Activated naive CD8-positive, alpha-beta T cell (primary cell): Measurements from ENCODE around the gene ARPP19.
A peak's percentile ranks its signal among the peaks of the same experiment; 100 is the strongest.
"Not testable (repeated sequence)": the region's sequence is repeated elsewhere in the genome, so short reads cannot be mapped to it uniquely, and the experiment has no call there.

Source experiments
- H3K27ac Mint-ChIP-seq: one replicate; pipeline ENCODE4 v1.8.0; 2021; ENCODE audit warnings: mixed read lengths
- H3K27me3 Mint-ChIP-seq: one replicate; pipeline ENCODE4 v1.8.0; 2021; ENCODE audit warnings: mixed read lengths
- H3K36me3 Mint-ChIP-seq: one replicate; pipeline ENCODE4 v1.8.0; 2021; ENCODE audit warnings: mixed read lengths
- H3K4me1 Mint-ChIP-seq: one replicate; pipeline ENCODE4 v1.8.0; 2021; ENCODE audit warnings: low read depth, mixed read lengths
- H3K4me3 Mint-ChIP-seq: one replicate; pipeline ENCODE4 v1.8.0; 2021; ENCODE audit warnings: mild to moderate bottlenecking, mixed read lengths
- H3K9me3 Mint-ChIP-seq: one replicate; pipeline ENCODE4 v1.8.0; 2021; ENCODE audit warnings: low read depth, mixed read lengths

Gene ARPP19

DNA sequence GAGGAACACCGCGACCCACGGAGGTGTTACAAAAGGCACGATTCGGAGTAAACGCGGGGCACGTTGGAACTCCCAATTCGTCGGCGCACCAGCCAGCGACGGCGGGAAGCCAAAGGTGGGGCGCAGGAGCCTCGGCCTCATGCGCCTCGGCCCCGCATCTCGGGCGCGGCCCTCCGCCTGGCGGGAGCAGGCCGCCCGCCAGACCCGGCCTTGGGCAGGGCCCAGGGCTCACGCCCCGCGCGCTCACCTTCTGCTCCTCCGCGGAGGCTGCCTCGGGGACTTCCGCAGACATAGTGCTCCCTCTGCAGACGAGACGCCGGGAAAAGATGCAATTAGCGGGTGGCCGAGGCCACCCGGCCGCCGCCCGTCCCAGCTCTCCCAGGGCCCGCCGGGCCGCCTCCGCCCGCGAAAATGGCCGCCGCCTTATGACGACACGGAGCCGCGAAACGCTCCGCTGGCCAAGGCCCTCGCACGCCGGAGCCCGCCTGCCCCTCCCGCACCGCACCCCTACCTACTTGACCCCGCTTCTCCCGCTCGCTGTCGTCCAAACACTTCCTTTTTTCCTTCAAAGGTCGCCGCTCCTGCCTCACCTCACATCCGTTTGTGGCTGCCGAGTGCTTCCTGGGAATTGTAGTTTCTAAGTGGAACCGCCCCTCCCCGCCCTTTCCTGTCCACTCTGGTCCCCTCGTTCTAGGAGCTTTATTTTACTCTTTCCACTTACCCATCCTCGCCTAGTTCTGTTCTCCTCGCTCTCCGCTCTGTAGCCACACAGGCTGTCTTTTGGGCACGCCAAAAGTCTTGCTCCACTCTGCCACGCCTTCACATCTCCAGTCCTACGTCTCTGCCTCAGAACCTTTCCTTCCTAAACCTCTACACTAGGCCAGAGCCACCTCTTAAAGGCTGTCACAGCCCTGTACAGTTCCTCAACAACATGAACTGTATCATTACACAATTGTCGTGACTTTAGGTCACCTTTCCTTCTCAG, at the start of gene ARPP19:
Gene ARPP19, minus strand, starts transcription at position 430 of the 985 bp plus-strand sequence. Its CDS starts 138 bp downstream, at position 292.
- H3K4me3 Mint-ChIP-seq, result peak within 1 kb of the TSS; percentile 98
- H3K27me3 Mint-ChIP-seq, result no peaks in the 10 kb centered on the region
- H3K27ac Mint-ChIP-seq, result peak within 1 kb of the TSS; percentile 99
- peaks cover 3% of the 10 kb centered on the region for H3K9me3 Mint-ChIP-seq
- peaks cover 36% of the 10 kb centered on the region for H3K4me1 Mint-ChIP-seq
- H3K36me3 Mint-ChIP-seq, result no peaks in the 10 kb centered on the region

GRCh38 chr15:52617026-52617425, 48.2 kb upstream of the ARPP19 start:
- no peaks in the 10 kb centered on the region for H3K9me3 Mint-ChIP-seq
- H3K4me1 Mint-ChIP-seq, result peaks cover 1% of the 10 kb centered on the region
- H3K27me3 Mint-ChIP-seq, result no peaks in the 10 kb centered on the region
- peaks cover 2% of the 10 kb centered on the region for H3K36me3 Mint-ChIP-seq
- H3K27ac Mint-ChIP-seq, result no peak overlapping the region
- no peak overlapping the region for H3K4me3 Mint-ChIP-seq

- no peaks in the 10 kb centered on the region for H3K9me3 Mint-ChIP-seq
- H3K4me3 Mint-ChIP-seq, result no peak overlapping the region
- peaks cover 5% of the 10 kb centered on the region for H3K36me3 Mint-ChIP-seq
- no peaks in the 10 kb centered on the region for H3K27me3 Mint-ChIP-seq
- H3K27ac Mint-ChIP-seq, result no peak overlapping the region
- H3K4me1 Mint-ChIP-seq, result no peaks in the 10 kb centered on the region
Measured at GRCh38 chr15:52615302-52615701, 46.5 kb upstream of the ARPP19 start.

DNA sequence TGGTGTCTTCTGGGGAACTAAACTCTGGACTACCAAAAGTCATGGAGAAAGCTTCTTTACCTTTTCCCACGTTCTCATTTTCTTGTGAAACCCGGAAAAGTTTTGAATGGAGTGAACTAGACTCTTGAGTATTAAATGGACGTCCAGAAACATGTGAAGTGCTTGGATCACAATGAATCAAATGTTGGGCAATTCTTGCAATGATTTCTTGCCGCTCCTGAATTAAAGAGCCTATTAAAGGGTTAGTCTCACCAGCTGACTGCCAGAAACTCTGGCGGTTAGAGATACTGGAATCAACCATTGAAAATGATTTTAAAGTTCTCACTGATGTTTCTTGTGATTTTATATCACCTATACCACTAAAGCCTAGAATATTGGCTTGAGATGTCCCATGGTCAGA, 40.8 kb upstream of the ARPP19 start:
- Mint-ChIP-seq H3K4me1 (no peaks in the 10 kb centered on the region), H3K4me3 (no peak overlapping the region), H3K27me3 (no peaks in the 10 kb centered on the region)

DNA sequence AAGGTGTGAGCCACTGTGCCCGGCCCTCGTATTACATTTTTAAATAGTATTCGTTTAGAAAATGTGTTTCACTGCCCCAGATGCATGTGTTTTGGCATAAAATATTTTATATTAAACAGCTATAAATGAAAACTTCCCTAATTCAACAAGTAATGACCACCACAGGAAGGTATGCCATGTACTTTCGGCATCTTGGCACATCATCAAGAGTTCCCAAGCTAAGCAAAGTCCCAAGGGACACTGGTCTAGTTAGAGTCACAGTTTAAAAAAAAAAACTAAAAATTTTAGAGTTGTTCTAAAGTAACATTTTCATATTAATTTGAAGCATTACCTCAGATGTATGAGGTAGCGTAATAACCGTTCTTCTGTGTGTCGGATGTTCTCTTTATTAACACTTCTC, 15.6 kb upstream of the ARPP19 start:
- Mint-ChIP-seq H3K4me3 (no peak overlapping the region), H3K36me3 (peaks cover 2% of the 10 kb centered on the region), H3K27ac (no peak overlapping the region), H3K27me3 (no peaks in the 10 kb centered on the region), H3K9me3 (no peaks in the 10 kb centered on the region), H3K4me1 (no peaks in the 10 kb centered on the region)

More for the DNA sequence above, 40.8 kb upstream of the ARPP19 start:
- H3K27ac Mint-ChIP-seq, result no peak overlapping the region
- no peaks in the 10 kb centered on the region for H3K9me3 Mint-ChIP-seq
- H3K36me3 Mint-ChIP-seq, result peaks cover 8% of the 10 kb centered on the region

DNA sequence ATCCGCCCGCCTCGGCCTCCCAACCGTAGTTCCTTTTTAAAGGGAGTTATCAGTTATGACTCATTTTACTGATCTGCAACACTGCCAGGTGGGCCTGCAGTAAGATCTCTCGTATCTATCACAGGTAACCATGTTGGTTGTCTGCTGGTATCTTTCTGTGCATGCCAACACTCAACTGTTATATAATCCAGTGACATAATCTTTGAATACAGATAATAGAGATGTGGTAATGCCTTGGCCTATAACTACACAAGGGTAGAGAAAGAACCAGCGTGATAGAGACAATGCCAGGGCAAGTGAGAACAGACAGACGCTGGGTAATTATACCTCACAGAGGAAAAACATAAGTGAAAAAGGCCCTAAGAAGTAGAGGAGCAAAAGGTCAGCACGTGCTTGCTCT, 11.0 kb upstream of the ARPP19 start:
- H3K9me3 Mint-ChIP-seq, result no peaks in the 10 kb centered on the region
- H3K4me3 Mint-ChIP-seq, result no peak overlapping the region
- no peak overlapping the region for H3K27ac Mint-ChIP-seq
- peaks cover 2% of the 10 kb centered on the region for H3K36me3 Mint-ChIP-seq
- H3K27me3 Mint-ChIP-seq, result no peaks in the 10 kb centered on the region
- no peaks in the 10 kb centered on the region for H3K4me1 Mint-ChIP-seq

- Mint-ChIP-seq H3K9me3 (peaks cover 4% of the 10 kb centered on the region), H3K27me3 (no peaks in the 10 kb centered on the region), H3K4me1 (no peaks in the 10 kb centered on the region), H3K4me3 (no peak overlapping the region), H3K27ac (no peak overlapping the region), H3K36me3 (no peaks in the 10 kb centered on the region)
Measured at GRCh38 chr15:52576692-52577091, 7.9 kb upstream of the ARPP19 start.

- not testable (repeated sequence) for H3K4me3 Mint-ChIP-seq, H3K27me3 Mint-ChIP-seq, H3K9me3 Mint-ChIP-seq, H3K36me3 Mint-ChIP-seq, H3K27ac Mint-ChIP-seq, H3K4me1 Mint-ChIP-seq
Measured at GRCh38 chr15:52575573-52575972, 6.7 kb upstream of the ARPP19 start.

DNA sequence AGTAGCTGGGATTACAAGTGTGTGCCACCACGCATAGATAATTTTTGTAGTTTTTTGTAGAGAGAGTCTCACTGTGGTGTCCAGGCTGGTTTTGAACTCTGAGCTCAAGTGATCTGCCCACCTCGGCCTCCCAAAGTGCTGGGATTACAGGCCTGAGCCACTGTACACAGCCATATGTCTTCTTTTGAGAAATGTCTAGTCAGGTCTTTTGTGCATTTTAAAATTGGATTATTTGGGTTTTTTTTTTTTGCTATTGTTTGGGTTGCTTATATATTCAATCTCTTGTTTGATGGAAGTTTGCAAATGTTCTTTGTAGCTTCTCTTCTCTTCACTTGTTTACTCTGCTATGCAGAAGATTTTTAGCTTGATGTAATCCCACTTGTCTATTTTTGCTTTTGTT, 6.2 kb upstream of the ARPP19 start:
- H3K9me3 Mint-ChIP-seq, result peaks cover 4% of the 10 kb centered on the region
- no peaks in the 10 kb centered on the region for H3K36me3 Mint-ChIP-seq
- H3K27me3 Mint-ChIP-seq, result no peaks in the 10 kb centered on the region
- H3K27ac Mint-ChIP-seq, result no peak overlapping the region
- H3K4me1 Mint-ChIP-seq, result no peaks in the 10 kb centered on the region
- H3K4me3 Mint-ChIP-seq, result no peak overlapping the region

- not testable (repeated sequence) for H3K4me1 Mint-ChIP-seq, H3K27ac Mint-ChIP-seq, H3K9me3 Mint-ChIP-seq, H3K36me3 Mint-ChIP-seq, H3K27me3 Mint-ChIP-seq, H3K4me3 Mint-ChIP-seq
Measured at GRCh38 chr15:52574623-52575022, 5.8 kb upstream of the ARPP19 start.

GRCh38 chr15:52567871-52568600, 794 bp downstream of the ARPP19 start:
- Mint-ChIP-seq H3K4me1 (peaks cover 41% of the 10 kb centered on the region), H3K36me3 (no peaks in the 10 kb centered on the region), H3K9me3 (no peaks in the 10 kb centered on the region), H3K27me3 (no peaks in the 10 kb centered on the region), H3K27ac (peak overlapping the region; percentile 99), H3K4me3 (peak overlapping the region; percentile 98)

DNA sequence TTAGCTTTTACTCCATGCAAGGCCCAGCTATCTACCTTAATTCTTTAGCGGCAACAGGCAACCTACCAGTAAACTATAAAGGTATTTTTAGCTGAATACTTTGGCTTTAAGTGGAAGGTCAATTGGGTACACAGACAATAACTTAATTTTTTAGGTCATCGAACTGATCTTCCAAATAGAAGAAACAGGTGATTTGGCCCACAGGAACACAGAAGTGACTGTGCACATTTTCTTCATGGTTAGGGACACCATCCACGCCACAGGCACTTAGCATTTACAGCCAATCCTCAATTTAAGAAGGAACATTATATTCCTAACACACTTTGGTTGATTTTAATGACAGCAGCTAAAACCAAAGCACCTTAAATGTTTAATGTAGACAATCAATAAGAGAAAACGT, 1.9 kb downstream of the ARPP19 start:
- peak overlapping the region; percentile 98 for H3K4me3 Mint-ChIP-seq
- H3K36me3 Mint-ChIP-seq, result no peaks in the 10 kb centered on the region
- no peaks in the 10 kb centered on the region for H3K9me3 Mint-ChIP-seq
- H3K27ac Mint-ChIP-seq, result peak overlapping the region; percentile 99
- H3K27me3 Mint-ChIP-seq, result no peaks in the 10 kb centered on the region
- peaks cover 50% of the 10 kb centered on the region for H3K4me1 Mint-ChIP-seq

- H3K27ac Mint-ChIP-seq, result peak overlapping the region; percentile 28
- not testable (repeated sequence) for H3K9me3 Mint-ChIP-seq
Measured at GRCh38 chr15:52565417-52566358, 3.1 kb downstream of the ARPP19 start.

GRCh38 chr15:52563501-52564060, 5.2 kb downstream of the ARPP19 start:
- H3K27ac Mint-ChIP-seq, result no peak overlapping the region
- no peaks in the 10 kb centered on the region for H3K9me3 Mint-ChIP-seq
- H3K36me3 Mint-ChIP-seq, result peaks cover 2% of the 10 kb centered on the region
- peaks cover 68% of the 10 kb centered on the region for H3K4me1 Mint-ChIP-seq
- H3K27me3 Mint-ChIP-seq, result no peaks in the 10 kb centered on the region
- H3K4me3 Mint-ChIP-seq, result no peak overlapping the region

More at GRCh38 chr15:52565417-52566358, 3.1 kb downstream of the ARPP19 start:
- H3K36me3 Mint-ChIP-seq, H3K27me3 Mint-ChIP-seq: not testable (repeated sequence)
- peak overlapping the region; percentile 17 for H3K4me3 Mint-ChIP-seq
- H3K4me1 Mint-ChIP-seq, result peaks cover 57% of the 10 kb centered on the region
